ENCODE measurements around the gene PAX2.

DNA sequence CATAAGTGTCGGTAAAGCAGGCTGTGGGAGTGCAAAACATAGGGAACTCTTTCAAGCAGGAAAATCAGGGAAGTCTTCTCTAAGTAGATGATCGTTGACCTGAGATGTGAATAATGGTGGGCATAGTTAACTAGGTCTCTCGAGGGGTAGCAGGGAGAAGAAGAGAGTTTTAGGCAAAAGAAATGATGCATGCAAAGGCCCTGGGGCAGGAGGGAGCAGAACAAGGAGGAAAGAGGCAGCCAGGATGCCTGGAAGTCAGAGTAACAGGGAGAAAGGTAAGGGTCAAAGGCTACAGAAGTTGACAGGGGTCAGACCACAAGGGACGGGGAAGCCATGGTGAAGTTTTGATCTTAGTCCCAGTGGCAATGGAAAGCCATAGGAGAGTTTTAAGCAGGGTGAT lies 47.8 kb upstream of the PAX2 start:
- TF ChIP-seq CTCF (IDR thresholded peaks at IDR 0.05), result no peak
- no peak for TF ChIP-seq POLR2A (IDR thresholded peaks at IDR 0.05)
- no peak for TF ChIP-seq POLR2AphosphoS5 (IDR thresholded peaks at IDR 0.05)
- no peak for TF ChIP-seq EP300 (IDR thresholded peaks at IDR 0.05)
